Mesodermal cell (in vitro differentiated cells): Measurements from ENCODE around the gene PITRM1.

Experiments
- H3K27ac ChIP-seq: 2 replicates; pipeline ENCODE4 v1.7.0; 2013; ENCODE audit warnings: mild to moderate bottlenecking, low read depth, low read length, moderate library complexity; ENCODE audit not compliant: severe bottlenecking
- H3K36me3 ChIP-seq: 2 replicates; pipeline ENCODE4 v1.7.1; 2013; ENCODE audit warnings: mild to moderate bottlenecking, low read length, moderate library complexity; ENCODE audit not compliant: control insufficient read depth, insufficient read depth
- H3K4me1 ChIP-seq: one replicate; pipeline ENCODE4 v1.7.1; 2013; ENCODE audit warnings: mild to moderate bottlenecking, low read length; ENCODE audit not compliant: insufficient read depth, control insufficient read depth, poor library complexity, severe bottlenecking
- H3K4me3 ChIP-seq: 2 replicates; pipeline ENCODE4 v1.7.0; 2013; ENCODE audit warnings: low read length, control low read depth, mild to moderate bottlenecking; ENCODE audit not compliant: insufficient read depth, poor library complexity, severe bottlenecking; ENCODE audit errors: extremely low read depth
- H3K9me3 ChIP-seq: 2 replicates; pipeline ENCODE4 v1.7.1; 2013; ENCODE audit warnings: mild to moderate bottlenecking, low read length, moderate library complexity; ENCODE audit not compliant: control insufficient read depth
- WGBS, 2 experiments: methylation state at CpG; one replicate each; pipeline ENCODE4 v1.1.5; 2013; ENCODE audit warnings: missing lambda C conversion rate in 2 of 2; ENCODE audit not compliant: insufficient coverage in 2 of 2; 5-methylcytosine and 5-hydroxymethylcytosine counted together

Gene PITRM1

GRCh38 chr10:3127921-3128320 lies 44.7 kb downstream of the PITRM1 start:
- 86 to 88% methylated on average over 8 to 10 of the region's 10 CpGs for WGBS, 2 experiments
- Histone ChIP-seq H3K4me1 (peaks cover 23% of the 10 kb centered on the region), H3K36me3 (peaks cover 97% of the 10 kb centered on the region), H3K4me3 (no peak overlapping the region), H3K27ac (peak overlapping the region; percentile 23), H3K9me3 (no peaks in the 10 kb centered on the region)

- Histone ChIP-seq H3K27ac (peak overlapping the region; percentile 8), H3K4me3 (no peak overlapping the region), H3K4me1 (peaks cover 31% of the 10 kb centered on the region), H3K9me3 (no peaks in the 10 kb centered on the region), H3K36me3 (peaks cover 97% of the 10 kb centered on the region)
- 85 to 86% methylated on average over 23 of the region's 25 CpGs for WGBS, 2 experiments
These were observed 45.7 kb downstream of the PITRM1 start for GRCh38 chr10:3126741-3127346.

- Histone ChIP-seq H3K27ac (peak overlapping the region; percentile 8), H3K36me3 (peaks cover 97% of the 10 kb centered on the region), H3K4me3 (no peak overlapping the region), H3K9me3 (no peaks in the 10 kb centered on the region), H3K4me1 (peaks cover 34% of the 10 kb centered on the region)
- WGBS, 2 experiments: 95% methylated on average over 14 of the region's 15 CpGs
These were observed 46.3 kb downstream of the PITRM1 start for GRCh38 chr10:3126249-3126648.

- Histone ChIP-seq H3K36me3 (peaks cover 98% of the 10 kb centered on the region), H3K27ac (peak overlapping the region; percentile 19), H3K4me3 (no peak overlapping the region), H3K9me3 (no peaks in the 10 kb centered on the region), H3K4me1 (peaks cover 35% of the 10 kb centered on the region)
- WGBS, 2 experiments: 95 to 97% methylated on average over 24 of the region's 24 CpGs
These were observed 46.9 kb downstream of the PITRM1 start for GRCh38 chr10:3125527-3126170.

- Histone ChIP-seq H3K4me1 (peaks cover 35% of the 10 kb centered on the region), H3K9me3 (no peaks in the 10 kb centered on the region), H3K27ac (no peak overlapping the region), H3K36me3 (peaks cover 98% of the 10 kb centered on the region), H3K4me3 (no peak overlapping the region)
- 92 to 94% methylated on average over 39 to 40 of the region's 40 CpGs for WGBS, 2 experiments
These were observed 48.0 kb downstream of the PITRM1 start for GRCh38 chr10:3124412-3125175.

- Histone ChIP-seq H3K36me3 (peaks cover 98% of the 10 kb centered on the region), H3K4me3 (no peak overlapping the region), H3K9me3 (no peaks in the 10 kb centered on the region), H3K4me1 (peaks cover 35% of the 10 kb centered on the region), H3K27ac (no peak overlapping the region)
- WGBS, 2 experiments: 90 to 94% methylated on average over 22 to 29 of the region's 32 CpGs
These were observed 48.8 kb downstream of the PITRM1 start for GRCh38 chr10:3123571-3124411.

GRCh38 chr10:3122486-3123205 lies 49.9 kb downstream of the PITRM1 start:
- H3K36me3 ChIP-seq: peaks cover 98% of the 10 kb centered on the region
- no peak overlapping the region for H3K4me3 ChIP-seq
- no peak overlapping the region for H3K27ac ChIP-seq
- peaks cover 35% of the 10 kb centered on the region for H3K4me1 ChIP-seq
- WGBS, 2 experiments: 97 to 98% methylated on average over 26 to 27 of the region's 27 CpGs
- no peaks in the 10 kb centered on the region for H3K9me3 ChIP-seq

GRCh38 chr10:3122034-3122433 lies 50.5 kb downstream of the PITRM1 start:
- WGBS, 2 experiments: 89 to 90% methylated on average over 14 of the region's 14 CpGs
- H3K4me3 ChIP-seq: no peak overlapping the region
- no peaks in the 10 kb centered on the region for H3K9me3 ChIP-seq
- no peak overlapping the region for H3K27ac ChIP-seq
- H3K36me3 ChIP-seq: peaks cover 98% of the 10 kb centered on the region
- peaks cover 31% of the 10 kb centered on the region for H3K4me1 ChIP-seq

GRCh38 chr10:3119796-3120459 lies 52.7 kb downstream of the PITRM1 start:
- Histone ChIP-seq H3K9me3 (no peaks in the 10 kb centered on the region), H3K27ac (no peak overlapping the region), H3K4me1 (peaks cover 17% of the 10 kb centered on the region), H3K36me3 (peaks cover 97% of the 10 kb centered on the region), H3K4me3 (no peak overlapping the region)
- WGBS, 2 experiments: 97 to 98% methylated on average over 20 to 23 of the region's 31 CpGs
